Activated naive CD8-positive, alpha-beta T cell (primary cell): ENCODE data around the gene CFAP97D2.
A peak's percentile ranks its signal among the peaks of the same experiment; 100 is the strongest.

Source experiments
- H3K27ac Mint-ChIP-seq: one replicate; pipeline ENCODE4 v1.8.0; 2021; ENCODE audit warnings: mixed read lengths
- H3K27me3 Mint-ChIP-seq: one replicate; pipeline ENCODE4 v1.8.0; 2021; ENCODE audit warnings: mixed read lengths
- H3K36me3 Mint-ChIP-seq: one replicate; pipeline ENCODE4 v1.8.0; 2021; ENCODE audit warnings: mixed read lengths
- H3K4me1 Mint-ChIP-seq: one replicate; pipeline ENCODE4 v1.8.0; 2021; ENCODE audit warnings: low read depth, mixed read lengths
- H3K4me3 Mint-ChIP-seq: one replicate; pipeline ENCODE4 v1.8.0; 2021; ENCODE audit warnings: mild to moderate bottlenecking, mixed read lengths
- H3K9me3 Mint-ChIP-seq: one replicate; pipeline ENCODE4 v1.8.0; 2021; ENCODE audit warnings: low read depth, mixed read lengths

CFAP97D2 gene

DNA sequence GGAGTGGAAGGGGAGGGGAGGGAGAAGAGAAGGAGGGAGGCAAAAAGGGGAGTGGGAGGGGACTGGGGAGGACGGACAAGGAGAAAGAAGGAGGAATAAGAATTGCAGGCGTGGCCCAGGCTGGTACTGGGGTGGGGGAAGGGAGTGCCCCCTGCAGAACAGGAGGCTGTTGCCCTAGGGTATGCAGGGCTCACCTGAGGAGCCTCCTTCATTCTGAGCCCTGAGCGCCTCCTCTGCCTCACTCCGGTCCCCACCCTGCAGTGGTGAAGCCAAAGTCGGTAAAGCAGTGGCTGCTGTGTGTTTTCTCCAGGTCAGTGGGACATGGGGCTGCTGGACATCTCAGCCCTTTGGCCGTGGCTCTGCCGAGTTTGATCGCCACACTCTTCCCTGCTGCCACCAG is 46.6 kb downstream of the CFAP97D2 start:
- Mint-ChIP-seq H3K9me3 (no peaks in the 10 kb centered on the region), H3K27me3 (peaks cover 2% of the 10 kb centered on the region), H3K4me3 (no peak overlapping the region), H3K36me3 (no peaks in the 10 kb centered on the region), H3K4me1 (peaks cover 64% of the 10 kb centered on the region), H3K27ac (peak overlapping the region; percentile 46)

DNA sequence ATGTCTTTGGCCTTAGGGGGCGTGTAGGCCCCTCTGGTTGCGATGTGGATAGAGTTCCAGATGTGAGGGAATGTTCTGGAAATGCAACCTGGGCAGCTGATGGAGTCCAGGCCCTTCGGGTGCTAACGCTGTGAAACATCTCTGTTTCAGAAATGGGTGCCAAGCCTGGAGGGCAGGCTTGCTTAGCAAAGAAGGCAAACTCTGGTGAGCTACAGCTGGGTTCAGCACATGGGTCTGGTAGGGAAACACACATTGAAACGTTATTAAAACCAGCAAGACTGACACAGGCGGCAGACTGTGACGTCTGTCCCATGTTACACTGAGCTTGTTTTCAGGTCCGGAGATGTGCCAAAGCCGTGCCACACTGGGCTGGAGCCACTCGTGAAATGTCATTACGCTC is 47.0 kb downstream of the CFAP97D2 start:
- Mint-ChIP-seq H3K27ac (peak overlapping the region; percentile 46), H3K4me1 (peaks cover 60% of the 10 kb centered on the region), H3K9me3 (no peaks in the 10 kb centered on the region), H3K27me3 (peaks cover 2% of the 10 kb centered on the region), H3K4me3 (no peak overlapping the region), H3K36me3 (no peaks in the 10 kb centered on the region)

DNA sequence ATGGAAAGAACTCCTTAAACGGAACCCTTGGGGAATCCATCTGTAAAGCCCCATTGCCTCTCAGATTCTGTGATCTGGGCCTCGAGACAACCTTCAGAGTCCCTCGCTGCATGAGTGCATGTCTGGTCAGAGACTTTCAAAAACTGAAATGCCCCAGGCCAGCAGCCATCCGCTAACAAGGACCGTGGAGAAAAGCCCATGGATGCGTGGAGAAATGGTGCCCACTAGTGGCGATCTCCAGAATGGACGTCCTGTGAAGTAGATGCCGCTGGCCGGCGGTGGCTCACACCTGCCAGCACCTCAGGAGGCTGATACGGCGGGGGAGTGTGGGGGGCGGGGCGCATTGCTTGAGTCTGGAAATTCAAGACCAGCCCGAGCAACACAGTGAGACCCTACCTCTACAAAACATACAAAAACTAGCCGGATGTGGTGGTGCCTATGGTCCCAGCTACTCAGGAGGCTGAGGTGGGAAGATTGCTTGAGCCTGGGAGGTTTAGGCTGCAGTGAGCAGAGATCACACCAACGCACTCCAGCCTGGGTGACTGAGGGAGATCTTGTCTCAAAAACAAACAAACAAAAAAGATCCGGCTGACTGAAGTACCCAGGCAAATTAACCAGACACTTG is 47.8 kb downstream of the CFAP97D2 start:
- H3K9me3 Mint-ChIP-seq: no peaks in the 10 kb centered on the region
- peaks cover 52% of the 10 kb centered on the region for H3K4me1 Mint-ChIP-seq
- H3K4me3 Mint-ChIP-seq: peak overlapping the region; percentile 43
- no peaks in the 10 kb centered on the region for H3K36me3 Mint-ChIP-seq
- no peak overlapping the region for H3K27ac Mint-ChIP-seq
- peaks cover 2% of the 10 kb centered on the region for H3K27me3 Mint-ChIP-seq

DNA sequence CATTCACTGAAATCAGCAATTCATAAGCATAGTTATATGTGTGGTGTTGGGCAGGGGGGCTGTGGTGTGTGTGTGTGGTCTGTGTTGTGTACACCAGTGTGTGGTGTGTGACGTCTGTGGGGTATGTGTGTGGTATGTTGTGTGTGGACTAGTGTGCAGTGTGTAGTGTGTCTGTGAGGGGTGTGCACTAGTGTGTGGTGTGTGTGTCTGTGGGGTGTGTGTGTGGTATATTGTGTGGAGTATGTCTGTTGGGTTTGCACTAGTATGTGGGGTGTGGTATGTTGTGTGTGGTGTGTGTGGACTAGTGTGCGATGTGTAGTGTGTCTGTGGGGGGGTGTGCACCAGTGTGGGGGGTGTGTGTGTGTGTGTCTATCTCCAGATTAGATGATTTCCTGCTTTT is 48.5 kb downstream of the CFAP97D2 start:
- Mint-ChIP-seq H3K4me3 (no peak overlapping the region), H3K36me3 (no peaks in the 10 kb centered on the region), H3K4me1 (peaks cover 45% of the 10 kb centered on the region), H3K9me3 (no peaks in the 10 kb centered on the region), H3K27me3 (peaks cover 2% of the 10 kb centered on the region), H3K27ac (peak overlapping the region; percentile 2)

DNA sequence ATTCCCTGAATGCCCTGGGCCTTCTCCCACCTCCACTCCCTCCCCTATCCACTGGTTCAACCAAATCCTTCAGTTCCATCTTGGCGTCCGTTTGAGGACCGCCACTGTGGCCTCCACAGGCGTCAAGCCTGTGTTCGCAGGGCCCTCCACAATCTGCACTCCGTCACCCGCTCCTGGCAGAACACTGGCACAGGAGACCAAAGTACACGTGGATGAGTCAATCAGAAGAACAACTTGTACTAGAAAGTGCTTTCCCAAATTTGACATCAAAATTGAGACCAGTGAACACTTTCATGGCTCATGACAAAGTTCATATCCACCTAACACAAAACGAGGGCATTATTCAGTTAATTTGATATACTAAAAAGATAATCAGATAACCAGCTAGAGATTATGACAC is 49.1 kb downstream of the CFAP97D2 start:
- Mint-ChIP-seq H3K36me3 (no peaks in the 10 kb centered on the region), H3K27ac (no peak overlapping the region), H3K9me3 (no peaks in the 10 kb centered on the region), H3K4me3 (no peak overlapping the region), H3K4me1 (peaks cover 41% of the 10 kb centered on the region), H3K27me3 (peaks cover 2% of the 10 kb centered on the region)

DNA sequence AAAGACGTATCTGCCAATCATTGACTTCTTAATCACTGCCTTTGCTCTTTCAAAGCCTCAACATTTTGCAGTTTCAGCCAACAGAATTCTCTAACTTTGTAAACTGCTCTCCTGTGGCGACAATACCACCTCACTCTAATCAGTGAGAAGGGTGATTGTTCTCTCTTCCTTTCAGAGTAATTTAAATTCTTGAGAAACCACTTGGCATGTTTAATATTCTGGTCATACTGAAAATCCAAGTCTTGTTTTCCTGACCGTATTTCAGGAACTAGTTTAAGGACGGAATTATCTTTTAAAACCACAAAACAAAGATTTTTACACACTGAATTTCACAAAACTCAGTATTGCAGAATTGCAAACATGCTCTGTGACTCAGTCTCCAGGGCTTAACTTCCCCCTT is 50.4 kb downstream of the CFAP97D2 start:
- peaks cover 38% of the 10 kb centered on the region for H3K4me1 Mint-ChIP-seq
- H3K27me3 Mint-ChIP-seq: peaks cover 2% of the 10 kb centered on the region
- H3K9me3 Mint-ChIP-seq: no peaks in the 10 kb centered on the region
- no peaks in the 10 kb centered on the region for H3K36me3 Mint-ChIP-seq
- no peak overlapping the region for H3K27ac Mint-ChIP-seq
- H3K4me3 Mint-ChIP-seq: no peak overlapping the region

DNA sequence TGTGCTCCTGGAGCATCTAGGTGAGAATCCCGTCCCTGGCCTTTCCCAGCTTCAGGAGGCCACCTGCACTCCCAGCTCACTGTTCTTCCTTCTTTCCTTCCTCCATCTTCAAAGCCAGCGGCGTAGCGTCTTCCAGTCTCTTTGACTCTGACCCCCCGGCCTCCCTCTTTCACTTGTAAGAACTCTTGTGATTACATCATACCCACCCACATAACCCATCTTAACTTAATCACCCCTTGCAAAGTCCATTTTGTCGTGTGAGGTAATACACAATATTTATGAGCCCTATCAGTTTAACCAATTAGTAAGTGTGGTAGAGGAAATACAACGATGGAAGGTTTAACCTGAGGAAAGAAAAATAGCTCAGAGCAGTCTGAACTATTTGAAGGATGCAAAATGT is 51.1 kb downstream of the CFAP97D2 start:
- Mint-ChIP-seq H3K4me1 (peaks cover 33% of the 10 kb centered on the region), H3K27me3 (peaks cover 2% of the 10 kb centered on the region), H3K4me3 (no peak overlapping the region), H3K9me3 (no peaks in the 10 kb centered on the region), H3K27ac (peak overlapping the region; percentile 54), H3K36me3 (no peaks in the 10 kb centered on the region)

DNA sequence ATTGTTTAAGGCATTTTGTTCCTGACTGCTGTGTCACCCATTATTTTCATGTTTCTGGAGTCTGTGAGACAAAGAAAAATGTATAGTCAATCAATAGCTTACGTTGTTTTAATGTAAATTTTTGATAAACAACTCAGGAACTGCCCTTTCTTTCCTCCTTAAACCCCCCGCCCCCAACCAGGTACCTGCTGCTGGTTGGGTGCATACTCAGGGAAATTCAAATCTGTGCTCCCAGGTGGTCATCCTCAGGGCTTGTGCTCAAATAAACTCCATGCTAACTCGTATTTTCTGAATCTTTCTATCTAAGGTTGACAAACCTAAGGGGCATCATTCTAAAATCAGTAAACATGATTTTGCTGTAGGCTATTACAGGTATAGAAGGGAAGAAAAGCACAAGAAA is 51.5 kb downstream of the CFAP97D2 start:
- peaks cover 35% of the 10 kb centered on the region for H3K4me1 Mint-ChIP-seq

DNA sequence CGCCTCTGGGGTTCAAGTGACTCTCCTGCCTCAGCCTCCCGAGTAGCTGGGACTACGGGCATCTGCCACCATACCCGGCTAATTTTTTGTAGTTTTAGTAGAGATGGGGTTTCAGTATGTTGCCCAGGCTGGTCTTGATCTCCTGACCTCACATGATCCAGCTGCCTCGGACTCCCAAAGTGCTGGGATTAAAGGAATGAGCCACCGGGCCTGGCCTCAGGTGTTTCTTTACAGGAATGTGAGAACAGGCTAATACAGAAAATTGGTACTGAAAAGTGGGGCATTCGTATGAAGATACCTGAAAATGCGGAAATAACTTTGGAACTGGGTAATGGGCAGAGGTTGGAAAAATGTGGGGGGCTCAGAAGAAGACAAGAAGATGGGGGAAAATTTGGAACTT is 52.8 kb downstream of the CFAP97D2 start:
- H3K4me3 Mint-ChIP-seq: no peak overlapping the region
- peaks cover 33% of the 10 kb centered on the region for H3K4me1 Mint-ChIP-seq
- H3K27ac Mint-ChIP-seq: peak overlapping the region; percentile 10
- peaks cover 2% of the 10 kb centered on the region for H3K27me3 Mint-ChIP-seq
- no peaks in the 10 kb centered on the region for H3K9me3 Mint-ChIP-seq
- H3K36me3 Mint-ChIP-seq: peaks cover 2% of the 10 kb centered on the region

More for the DNA sequence above, 51.5 kb downstream of the CFAP97D2 start:
- Mint-ChIP-seq H3K4me3 (no peak overlapping the region), H3K36me3 (peaks cover 2% of the 10 kb centered on the region), H3K9me3 (no peaks in the 10 kb centered on the region), H3K27ac (no peak overlapping the region), H3K27me3 (peaks cover 2% of the 10 kb centered on the region)

DNA sequence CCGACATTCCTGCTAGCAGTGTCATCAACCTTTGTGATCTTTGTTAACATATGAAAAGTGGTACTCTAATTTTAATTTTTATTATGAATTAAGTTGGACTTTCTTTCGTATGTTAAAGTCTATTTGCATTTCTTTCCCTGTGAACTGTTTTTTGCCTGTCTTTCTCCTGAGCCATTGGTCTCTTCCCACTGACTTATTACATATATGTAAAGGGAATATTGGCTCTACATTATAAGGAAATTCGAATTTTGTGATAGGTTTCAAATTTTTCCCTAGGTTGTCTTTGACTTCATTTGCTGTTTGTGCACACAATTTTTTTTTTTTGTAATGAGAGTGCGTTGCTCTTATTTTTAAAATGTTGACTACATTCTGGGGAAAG is 55.2 kb downstream of the CFAP97D2 start:
- Mint-ChIP-seq H3K36me3 (peaks cover 8% of the 10 kb centered on the region), H3K4me3 (peak overlapping the region; percentile 95), H3K4me1 (peaks cover 31% of the 10 kb centered on the region), H3K9me3 (no peaks in the 10 kb centered on the region), H3K27me3 (peaks cover 2% of the 10 kb centered on the region), H3K27ac (peak overlapping the region; percentile 59)

DNA sequence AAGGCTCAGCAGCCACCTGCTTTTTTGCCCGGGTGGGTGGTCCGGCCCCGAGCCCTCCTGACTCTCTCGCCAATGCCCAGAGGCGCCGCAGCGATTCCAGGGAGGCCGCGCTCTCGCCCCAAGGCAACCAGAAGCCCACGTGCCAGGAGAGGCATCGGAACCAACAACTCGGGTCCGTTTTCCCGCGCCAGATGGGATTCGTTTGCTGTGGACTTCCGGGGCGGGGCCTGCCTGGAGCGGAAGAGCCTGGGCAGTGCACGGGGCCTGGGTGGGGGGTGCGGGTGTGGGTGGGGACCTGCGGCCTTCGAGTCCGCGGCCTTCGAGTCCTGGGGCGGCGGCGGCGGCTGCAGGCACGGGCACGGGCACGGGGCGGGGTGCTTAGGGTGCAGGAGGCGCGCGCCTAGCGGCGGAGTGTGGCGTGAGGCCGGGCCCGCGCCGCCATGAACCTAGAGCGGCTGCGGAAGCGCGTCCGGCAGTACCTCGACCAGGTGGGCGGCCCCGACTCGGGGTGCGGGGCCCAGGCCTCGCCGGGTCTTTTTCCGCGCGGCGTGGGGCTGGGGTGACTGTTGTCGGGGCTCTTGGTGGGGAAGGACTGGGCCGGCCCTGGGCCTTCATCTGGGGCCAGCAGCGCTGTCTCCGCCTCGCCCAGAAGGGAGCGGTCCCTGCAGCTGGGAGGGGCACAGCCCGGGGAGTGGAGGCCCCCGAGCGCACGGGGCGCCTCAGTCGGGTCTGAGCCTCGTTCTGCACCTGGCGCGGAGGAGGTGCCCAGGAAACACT is 55.8 kb downstream of the CFAP97D2 start, which contains the start of gene CDC16:
Gene CDC16, plus strand, starts transcription at position 253 of the 777 bp plus-strand sequence. Its CDS starts 188 bp downstream, at position 441.
- Mint-ChIP-seq H3K4me3 (peak within 1 kb of the TSS; percentile 95), H3K9me3 (no peaks in the 10 kb centered on the region), H3K27ac (peak within 1 kb of the TSS; percentile 74), H3K4me1 (peaks cover 33% of the 10 kb centered on the region), H3K27me3 (peaks cover 2% of the 10 kb centered on the region), H3K36me3 (peaks cover 11% of the 10 kb centered on the region)

DNA sequence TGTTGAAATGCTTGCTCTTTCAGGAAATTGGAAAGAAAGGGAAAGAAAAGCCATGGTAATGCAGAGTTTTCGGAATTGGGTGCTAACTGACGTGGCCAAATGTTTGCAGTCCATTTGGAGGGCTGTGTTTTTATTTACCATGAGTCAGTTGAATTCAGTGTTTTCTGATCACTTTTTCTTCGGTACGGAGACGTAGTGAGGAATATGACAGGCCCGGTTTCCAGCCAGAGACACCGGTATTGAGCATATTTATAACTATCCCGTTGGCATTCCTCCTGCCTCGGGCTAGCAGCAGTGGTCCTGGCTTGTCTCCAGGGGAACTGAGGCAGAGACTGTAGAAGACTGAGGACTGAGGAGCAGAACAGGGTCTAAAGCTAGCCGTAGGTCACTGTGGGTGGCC is 56.6 kb downstream of the CFAP97D2 start:
- H3K27me3 Mint-ChIP-seq: no peaks in the 10 kb centered on the region
- no peaks in the 10 kb centered on the region for H3K9me3 Mint-ChIP-seq
- H3K36me3 Mint-ChIP-seq: peaks cover 11% of the 10 kb centered on the region
- peak overlapping the region; percentile 74 for H3K27ac Mint-ChIP-seq
- peak overlapping the region; percentile 95 for H3K4me3 Mint-ChIP-seq
- H3K4me1 Mint-ChIP-seq: peaks cover 28% of the 10 kb centered on the region

DNA sequence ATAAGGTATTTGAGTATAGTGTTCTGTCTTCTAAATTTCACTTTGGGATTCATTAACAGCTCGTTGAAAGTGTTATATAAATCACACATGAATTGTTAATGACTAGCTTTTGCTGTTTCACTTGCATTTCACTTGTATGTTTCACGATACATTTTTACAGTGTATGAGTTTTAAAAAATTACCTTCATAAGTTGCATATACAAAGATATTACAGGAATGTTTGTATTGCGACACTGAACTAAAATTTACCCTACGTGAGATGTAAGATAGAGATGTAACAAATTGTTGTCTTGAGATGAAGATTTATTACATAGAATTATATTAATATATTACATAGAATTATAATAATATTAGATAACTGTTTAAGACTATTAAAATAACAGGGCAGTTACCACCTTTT is 57.2 kb downstream of the CFAP97D2 start:
- peaks cover 28% of the 10 kb centered on the region for H3K4me1 Mint-ChIP-seq
- no peaks in the 10 kb centered on the region for H3K27me3 Mint-ChIP-seq
- H3K4me3 Mint-ChIP-seq: peak overlapping the region; percentile 95
- H3K36me3 Mint-ChIP-seq: peaks cover 11% of the 10 kb centered on the region
- no peaks in the 10 kb centered on the region for H3K9me3 Mint-ChIP-seq
- H3K27ac Mint-ChIP-seq: peak overlapping the region; percentile 76

DNA sequence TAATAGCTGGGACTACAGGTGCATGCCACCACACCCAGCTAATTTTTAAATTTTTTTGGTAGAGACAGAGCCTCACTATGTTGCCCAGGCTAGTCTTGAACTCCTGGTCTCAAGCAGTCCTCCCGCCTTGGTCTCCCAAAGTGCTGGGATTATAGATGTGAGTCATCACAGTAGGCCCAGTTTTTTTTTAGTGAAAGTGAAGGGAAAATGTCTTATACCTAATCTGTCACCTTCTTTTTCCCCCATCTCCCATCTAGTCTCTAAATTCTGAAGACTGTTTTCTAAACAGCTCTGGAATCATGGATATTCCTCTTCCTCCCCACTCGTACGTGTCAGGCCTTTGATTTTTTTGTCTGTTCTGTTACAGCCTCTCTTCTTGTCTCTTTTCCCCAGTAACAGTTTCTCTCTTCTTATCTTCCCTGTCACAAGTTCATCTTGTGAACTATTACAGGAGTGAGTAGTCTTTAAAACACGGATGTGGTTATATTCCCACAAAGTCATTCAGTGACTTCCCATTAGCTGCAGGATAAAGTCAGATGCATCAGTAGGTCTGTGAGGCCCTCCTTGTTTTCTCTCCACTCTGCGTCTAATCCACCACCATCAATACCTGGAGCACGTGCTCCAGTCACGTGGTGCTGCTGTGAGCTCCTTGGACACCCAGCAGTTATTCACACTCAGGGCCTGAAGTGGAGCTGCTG is 58.5 kb downstream of the CFAP97D2 start:
- H3K27me3 Mint-ChIP-seq: no peaks in the 10 kb centered on the region
- H3K4me3 Mint-ChIP-seq: peak overlapping the region; percentile 61
- peak overlapping the region; percentile 64 for H3K27ac Mint-ChIP-seq
- H3K4me1 Mint-ChIP-seq: peaks cover 34% of the 10 kb centered on the region
- no peaks in the 10 kb centered on the region for H3K9me3 Mint-ChIP-seq
- H3K36me3 Mint-ChIP-seq: peaks cover 13% of the 10 kb centered on the region

DNA sequence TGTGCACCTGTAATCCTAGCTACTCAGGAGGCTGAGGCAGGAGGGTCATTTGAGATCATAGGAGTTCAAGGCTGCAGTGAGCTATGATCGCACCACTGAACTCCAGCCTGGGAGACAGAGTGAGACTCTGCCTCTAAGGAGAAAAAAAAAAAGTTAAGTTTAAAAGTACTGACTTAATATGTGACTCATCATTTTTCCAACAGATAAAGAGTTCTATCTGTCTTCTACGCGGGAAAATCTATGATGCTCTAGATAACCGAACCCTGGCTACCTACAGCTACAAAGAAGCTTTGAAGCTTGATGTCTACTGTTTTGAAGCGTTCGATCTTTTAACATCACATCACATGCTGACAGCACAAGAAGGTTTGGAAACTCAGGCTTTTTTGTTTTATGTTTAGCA is 62.9 kb downstream of the CFAP97D2 start:
- H3K27me3 Mint-ChIP-seq: no peaks in the 10 kb centered on the region
- H3K27ac Mint-ChIP-seq: no peak overlapping the region
- peaks cover 19% of the 10 kb centered on the region for H3K4me1 Mint-ChIP-seq
- H3K9me3 Mint-ChIP-seq: no peaks in the 10 kb centered on the region
- no peak overlapping the region for H3K4me3 Mint-ChIP-seq
- peaks cover 21% of the 10 kb centered on the region for H3K36me3 Mint-ChIP-seq
